H4 (cell line): ENCODE data around the gene MB. TPM values are rescaled to one million over a fixed set of nuclear protein-coding genes. Genes with fewer than 3 reads are reported as not detected.
"Not testable (repeated sequence)": the region's sequence is repeated elsewhere in the genome, so short reads cannot be mapped to it uniquely, and the experiment has no call there.

ENCODE experiments used
- DNase-seq: peaks from one replicate; pipeline ENCODE4 v3.0.0-alpha.2; 2015; ENCODE audit warnings: low spot score
- total RNA-seq: library from RNA; depleted of rRNA; stranded (reverse); fragments of >200 nt; shearing (Covaris generic); gene quantifications from 2 replicates; pipeline ENCODE4 v1.2.3, GENCODE V29; 2014

MB gene
- total RNA-seq, 1 experiment from 2014 or later, result not detected

GRCh38 chr22:35638001-35638400 lies 20.9 kb upstream of the MB start:
- no peak for DNase-seq

- no peak for DNase-seq
These were observed 20.1 kb upstream of the MB start for GRCh38 chr22:35637254-35637653.

- no peak for DNase-seq
These were observed 17.9 kb upstream of the MB start for GRCh38 chr22:35634943-35635540.

- DNase-seq, result no peak
These were observed 16.9 kb upstream of the MB start for GRCh38 chr22:35634015-35634414.

GRCh38 chr22:35633520-35633919 lies 16.4 kb upstream of the MB start:
- no peak for DNase-seq

- no peak for DNase-seq
These were observed 15.8 kb upstream of the MB start for GRCh38 chr22:35632935-35633334.

GRCh38 chr22:35631597-35631996 lies 14.5 kb upstream of the MB start:
- peak; percentile 55 for DNase-seq

DNA sequence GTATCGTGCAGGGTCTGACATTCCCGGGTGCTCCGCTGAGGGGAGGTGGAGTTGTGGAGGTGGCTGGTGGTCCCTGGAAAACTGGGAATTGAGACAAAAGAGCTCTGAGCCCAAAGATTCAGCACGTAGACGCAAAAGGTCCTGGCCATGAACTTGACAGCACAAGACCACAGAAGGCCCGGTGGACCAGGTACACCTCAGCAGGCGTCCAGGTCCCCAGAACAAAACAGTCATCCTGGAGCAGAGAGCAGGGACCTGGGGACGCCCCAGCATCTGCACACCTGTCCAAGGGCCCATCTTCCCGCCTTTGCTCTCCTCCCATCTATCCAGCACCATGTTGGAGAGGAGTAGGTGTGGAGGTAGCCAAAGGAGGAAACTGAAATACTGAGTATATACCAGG lies 13.8 kb upstream of the MB start:
- no peak for DNase-seq

DNA sequence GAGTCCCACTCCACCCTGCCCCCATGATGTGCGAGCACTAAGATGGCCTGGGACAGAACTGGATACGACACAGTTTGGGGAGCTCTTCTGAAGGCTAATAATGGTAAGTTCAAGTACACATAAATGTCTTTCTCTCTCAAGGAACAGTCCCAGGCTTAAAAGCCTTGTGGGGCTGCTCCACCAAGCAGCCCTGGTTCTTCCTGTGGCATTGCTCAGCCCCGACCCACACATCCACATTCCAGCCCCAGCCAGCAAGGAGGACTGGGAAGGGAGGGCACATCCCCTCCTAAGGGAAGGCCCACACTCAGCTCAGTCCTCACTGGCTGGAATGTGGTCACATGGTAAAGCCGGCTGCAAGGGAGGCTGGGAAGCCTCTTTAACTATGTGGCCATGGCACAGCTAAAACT lies 13.3 kb upstream of the MB start:
- peak; percentile 80 for DNase-seq

DNA sequence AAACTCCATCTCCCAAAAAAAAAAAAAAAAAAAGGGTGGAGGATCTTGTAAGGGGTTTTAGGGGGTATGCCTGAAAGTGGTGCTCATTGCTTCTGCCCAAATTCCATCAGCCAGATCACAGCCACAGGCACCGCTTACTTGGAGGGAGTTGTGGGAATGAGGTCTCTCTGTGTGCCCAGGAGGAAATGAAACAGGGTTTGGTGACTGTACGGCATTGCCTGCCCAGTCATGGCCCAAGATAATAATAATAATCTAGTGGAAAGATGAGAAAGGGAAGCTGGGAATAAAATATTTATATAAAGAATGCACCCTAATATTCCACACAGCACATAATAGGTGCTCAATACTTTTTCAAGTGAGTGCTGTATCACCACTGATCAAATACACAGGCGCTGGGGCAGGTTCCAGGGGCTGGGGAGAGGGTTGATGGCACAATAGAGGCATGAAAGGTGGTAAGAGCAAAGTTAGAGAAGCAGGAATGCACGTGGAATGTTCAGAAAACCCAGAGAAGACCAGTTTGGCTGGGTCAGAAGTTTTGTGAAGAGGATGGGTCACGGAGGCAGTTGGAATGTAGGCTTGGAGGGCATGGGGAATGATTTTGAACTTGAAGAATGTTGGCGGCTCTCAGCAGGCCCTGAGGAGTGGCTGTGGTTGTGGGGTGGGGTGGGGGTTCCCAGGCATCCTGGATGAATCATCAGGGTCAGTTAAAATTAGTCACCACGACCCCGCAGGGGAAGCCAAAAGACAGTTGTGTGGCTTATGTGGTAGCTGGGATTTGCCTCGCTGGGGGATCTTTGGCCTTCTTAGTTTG lies 12.5 kb upstream of the MB start:
- peak; percentile 90 for DNase-seq

DNA sequence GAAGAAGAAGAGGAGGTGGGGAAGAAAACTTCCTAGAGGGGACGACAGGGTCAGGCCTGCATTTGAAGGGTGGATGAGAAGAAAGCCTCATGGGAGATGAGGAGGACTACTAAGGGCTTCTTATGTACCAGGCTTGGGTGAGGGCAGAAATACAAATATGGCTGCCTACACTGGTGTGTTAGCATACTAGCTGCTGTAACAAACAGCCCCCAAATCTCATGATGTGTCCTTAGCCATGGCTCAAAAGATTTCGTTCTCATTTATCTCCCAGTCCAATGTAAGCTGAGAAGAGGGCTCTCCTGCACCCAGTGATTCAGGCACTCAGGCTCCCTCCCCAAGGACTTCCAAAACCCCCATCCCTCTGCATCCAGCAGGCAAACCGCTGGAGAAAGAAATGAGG lies 11.6 kb upstream of the MB start:
- no peak for DNase-seq

DNA sequence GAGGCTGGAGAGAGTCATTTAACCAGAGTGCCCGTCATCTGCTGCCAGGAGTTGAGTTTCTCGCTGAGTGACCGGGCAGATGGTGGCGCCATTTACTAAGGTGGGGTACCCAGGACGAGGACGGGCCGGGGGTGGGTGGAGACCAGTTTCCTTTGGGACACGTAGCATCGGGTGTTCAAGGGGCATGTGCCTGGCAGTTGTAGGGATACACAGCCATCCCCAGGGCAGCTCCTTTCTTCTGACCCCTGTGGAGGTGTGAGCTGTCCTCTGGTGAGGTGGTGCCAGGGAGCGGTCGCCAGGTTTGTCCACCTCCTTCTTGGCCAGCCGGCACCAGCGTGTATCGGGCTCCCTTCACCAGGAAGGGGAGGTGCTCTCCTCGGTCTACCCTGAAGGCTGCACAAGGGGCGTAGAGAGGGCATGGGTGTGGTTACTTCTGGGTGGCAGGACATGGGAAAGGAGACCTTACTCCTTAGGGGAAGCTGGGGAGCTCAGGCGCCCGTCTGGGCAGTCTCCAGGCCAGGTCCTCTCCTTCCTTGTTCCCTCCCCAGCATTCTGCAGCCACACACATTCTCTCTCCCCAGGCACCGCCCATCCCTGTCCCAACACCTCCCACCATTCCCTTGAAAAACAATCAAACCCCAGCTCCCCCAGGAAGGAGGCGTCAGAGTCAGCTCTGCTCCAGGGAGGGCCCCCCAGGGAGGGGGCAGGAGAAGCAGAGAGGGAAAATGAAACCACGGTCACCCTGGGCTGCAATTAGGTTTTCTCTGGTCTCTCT lies 10.3 kb upstream of the MB start:
- DNase-seq, result peak; percentile 95

DNA sequence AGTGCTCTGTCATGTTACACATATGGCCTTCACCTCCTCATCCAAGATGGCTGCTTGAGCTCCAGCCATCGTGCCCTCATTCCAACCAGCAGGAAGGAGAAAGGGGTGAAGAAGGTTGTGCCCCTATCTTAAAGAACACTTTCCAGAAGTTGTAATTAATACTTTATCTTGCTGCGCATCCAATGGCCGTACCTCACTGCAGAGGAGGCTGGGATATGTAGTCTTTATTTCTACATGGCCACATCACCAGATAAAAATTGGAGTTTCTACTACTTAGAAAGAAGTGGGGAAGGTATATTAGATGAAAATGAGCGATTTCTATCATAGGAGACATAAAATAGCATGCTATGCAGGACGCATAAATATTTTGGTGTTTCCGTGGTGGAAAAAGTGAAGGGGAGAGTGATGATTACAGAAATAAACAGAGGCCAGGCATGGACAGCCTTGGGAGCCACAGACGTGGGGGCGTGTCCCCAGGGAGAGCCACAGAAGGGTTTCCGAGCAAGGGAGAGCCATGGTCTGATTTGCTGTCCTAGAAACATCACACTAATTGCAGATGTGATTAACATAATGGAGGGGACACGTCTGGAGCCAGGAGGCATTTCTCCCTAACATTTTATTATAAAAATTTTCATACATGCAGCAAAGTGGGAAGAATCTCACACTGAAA lies 8.8 kb upstream of the MB start:
- DNase-seq, result no peak

DNA sequence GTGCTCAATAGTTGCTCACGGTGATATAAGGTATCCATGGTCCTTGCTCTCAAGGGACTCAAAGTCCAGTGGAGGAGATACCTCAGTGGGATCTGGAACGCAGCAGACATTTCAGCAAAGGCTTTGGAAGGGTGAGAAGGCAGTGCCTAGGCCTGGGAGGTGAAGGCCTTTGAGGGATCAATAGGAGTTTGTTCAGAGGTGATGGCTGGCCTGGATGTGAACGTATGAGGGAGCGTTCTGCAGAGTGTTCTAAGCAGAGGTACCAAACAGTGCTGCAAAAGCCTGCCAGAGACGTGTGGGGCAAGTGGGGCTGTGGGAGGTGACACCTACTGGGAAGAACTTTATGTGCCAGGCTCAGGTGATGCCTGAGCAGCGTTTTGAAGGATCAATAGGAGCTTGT lies 7.4 kb upstream of the MB start:
- no peak for DNase-seq

DNA sequence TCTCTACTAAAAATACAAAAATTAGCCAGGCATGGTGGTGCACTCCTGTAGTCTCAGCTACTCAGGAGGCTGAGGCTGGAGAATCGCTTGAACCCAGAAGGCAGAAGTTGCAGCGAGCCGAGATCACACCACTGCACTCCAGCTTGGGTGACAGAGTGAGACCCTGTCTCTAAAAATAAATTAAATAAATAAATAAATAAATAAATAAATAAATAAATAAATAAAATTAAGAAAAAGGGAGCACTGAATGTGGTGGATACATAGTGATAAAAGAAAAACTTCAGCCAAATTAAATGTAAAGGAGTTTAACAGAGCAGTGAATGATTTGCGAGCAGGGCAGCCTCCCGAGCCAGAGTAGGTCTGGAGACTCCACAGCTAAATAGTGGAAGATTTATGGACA lies 6.8 kb upstream of the MB start:
- DNase-seq, result not testable (repeated sequence)

GRCh38 chr22:35622191-35622913 lies 5.2 kb upstream of the MB start:
- DNase-seq, result peak; percentile 27

GRCh38 chr22:35621451-35621850 lies 4.3 kb upstream of the MB start:
- DNase-seq, result no peak

GRCh38 chr22:35620624-35621251 lies 3.6 kb upstream of the MB start:
- DNase-seq, result no peak

DNA sequence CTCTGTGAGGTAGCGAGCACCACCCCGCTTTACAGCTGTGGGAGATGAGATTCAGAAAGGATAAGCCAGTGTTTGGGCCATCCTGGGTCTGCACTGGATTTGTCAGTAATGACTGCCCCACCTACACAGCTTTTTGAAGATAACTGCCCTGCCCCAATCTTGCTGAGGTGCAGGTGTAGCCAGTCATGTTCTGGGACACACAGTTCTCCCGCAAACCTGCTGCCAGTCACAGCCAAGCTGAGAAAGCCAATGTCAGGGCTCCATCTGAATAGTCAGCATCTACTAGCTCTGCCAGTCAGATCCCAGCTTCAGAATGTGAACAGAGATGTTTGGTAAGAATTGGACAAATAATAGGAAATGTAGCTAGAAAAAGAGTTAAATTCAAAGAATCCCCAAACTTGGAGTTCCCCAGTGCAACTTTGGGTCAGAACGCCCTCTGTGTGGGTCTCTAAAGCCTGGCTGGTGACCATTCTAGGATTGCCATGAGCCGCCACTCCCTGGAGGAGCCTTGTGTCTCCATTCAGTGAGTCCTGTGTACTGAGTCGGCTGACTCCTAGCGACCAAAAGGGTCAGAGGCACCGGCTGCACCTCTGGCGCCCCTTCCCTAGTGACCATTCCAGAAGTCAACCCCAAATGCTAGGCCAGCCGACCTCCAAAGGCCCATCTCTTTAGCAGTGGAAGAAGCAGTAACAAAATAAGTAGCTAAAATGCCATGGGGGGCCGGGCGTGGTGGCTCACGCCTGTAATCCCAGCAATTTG lies 2.4 kb upstream of the MB start:
- DNase-seq, result no peak
